ENCODE data around the gene BOD1L1.

- TF ChIP-seq POLR2A (IDR thresholded peaks at IDR 0.05) (peak; percentile 69 to 70), CTCF (IDR thresholded peaks at IDR 0.05) (peak; percentile 18 to 59 (median 48))
These were observed at the start of gene BOD1L1 for GRCh38 chr4:13627606-13628311.

All from Peyer's patch (tissue), 4 donors.